Sigmoid colon (tissue), 7 donors: ENCODE results near the gene NFIC. TPM values are rescaled to one million over a fixed set of nuclear protein-coding genes. Genes with fewer than 3 reads are reported as not detected.

Experiments
- DNase-seq: peaks from one replicate; pipeline ENCODE4 v3.0.0-alpha.2; 2019
- H3K27ac ChIP-seq, 4 donors: fragments of 200-600 bp; sonication (generic); one replicate each; pipeline ENCODE4 v1.5.1; 2016 to 2019; ENCODE audit warnings: mild to moderate bottlenecking in 1 of 4
- H3K27me3 ChIP-seq, 3 donors: fragments of 200-600 bp; sonication (generic); one replicate each; pipeline ENCODE4 v1.5.1; 2019; ENCODE audit warnings: mild to moderate bottlenecking in 1 of 3
- H3K36me3 ChIP-seq, 4 donors: fragments of 200-600 bp; sonication (generic); one replicate each; pipeline ENCODE4 v1.5.1; 2016 to 2019
- H3K4me1 ChIP-seq, 4 donors: fragments of 200-600 bp; sonication (generic); one replicate each; pipeline ENCODE4 v1.5.1; 2017 to 2019
- H3K4me3 ChIP-seq, 4 donors: fragments of 200-600 bp; sonication (generic); one replicate each; pipeline ENCODE4 v1.5.1; 2017 to 2019; ENCODE audit warnings: mild to moderate bottlenecking in 2 of 4, moderate library complexity in 1 of 4
- H3K9me3 ChIP-seq, 4 donors: fragments of 200-600 bp in 3 of 4; sonication (generic) in 3 of 4; one replicate each; pipeline versions ENCODE4 v1.5.1 to v1.6.1; 2013 to 2019
- EP300 ChIP-seq, 4 donors: sonication (generic); formaldehyde crosslinking; IDR thresholded peaks; one replicate each; pipeline ENCODE4 v1.6.1; 2017; ENCODE audit warnings: antibody characterized with exemption in 4 of 4
- POLR2A ChIP-seq, 2 donors: fragments of 450-650 bp; IDR thresholded peaks; one replicate each; pipeline ENCODE4 v1.6.1; 2016; ENCODE audit warnings: antibody characterized with exemption in 2 of 2, mild to moderate bottlenecking in 2 of 2, moderate library complexity in 2 of 2
- POLR2AphosphoS5 ChIP-seq, 4 donors: sonication (generic); formaldehyde crosslinking; IDR thresholded peaks; one replicate each; pipeline ENCODE4 v1.6.1; 2017; ENCODE audit warnings: antibody characterized with exemption in 4 of 4
- WGBS, 2 donors: extraction: QIAGEN DNeasy Blood & Tissue Kit; methylation state at CpG; one replicate each; pipeline ENCODE4 v1.1.7; 2013; 5-methylcytosine and 5-hydroxymethylcytosine counted together
- intact Hi-C: fragments of 100-400 bp; cut with DNase I; formaldehyde crosslinking; loops from one replicate; pipeline ENCODE4 v1.15.1; 2023
- polyA plus RNA-seq, 3 donors: library from polyadenylated mRNA; stranded (reverse); fragments of 200-250 nt; gene quantifications; one replicate each; pipeline ENCODE4 v1.2.3, GENCODE V29; 2013
- total RNA-seq, 4 donors: library from RNA; depleted of rRNA; stranded (reverse); fragments of >200 nt; gene quantifications; one replicate each; pipeline ENCODE4 v1.1.0, GENCODE V29; 2016
- TF ChIP-seq, protein P1 (sequence below), 4 experiments: fragments of 450-650 bp in 3 of 4; fragments of 200-600 bp in 1 of 4; IDR thresholded peaks; one replicate each; pipeline ENCODE4 v1.5.1; 2016 to 2019; ENCODE audit warnings: antibody characterized with exemption in 4 of 4, mild to moderate bottlenecking in 3 of 4, moderate library complexity in 2 of 4
- donor health status: healthy with polysubstance abuse.
- donor health status: Bipolar disorder and iron deficiency.
- donor health status: healthy.

NFIC gene
- total RNA-seq (100 to 1,000 TPM in 1 of 4 donors, 10 to 100 TPM in 3; 63.2 to 114 (median 74.2) TPM), polyA plus RNA-seq (10 to 100 TPM in 2 of 3 donors, 1 to 10 TPM in 1; 9.0 to 45.7 (median 10.2) TPM)

DNA sequence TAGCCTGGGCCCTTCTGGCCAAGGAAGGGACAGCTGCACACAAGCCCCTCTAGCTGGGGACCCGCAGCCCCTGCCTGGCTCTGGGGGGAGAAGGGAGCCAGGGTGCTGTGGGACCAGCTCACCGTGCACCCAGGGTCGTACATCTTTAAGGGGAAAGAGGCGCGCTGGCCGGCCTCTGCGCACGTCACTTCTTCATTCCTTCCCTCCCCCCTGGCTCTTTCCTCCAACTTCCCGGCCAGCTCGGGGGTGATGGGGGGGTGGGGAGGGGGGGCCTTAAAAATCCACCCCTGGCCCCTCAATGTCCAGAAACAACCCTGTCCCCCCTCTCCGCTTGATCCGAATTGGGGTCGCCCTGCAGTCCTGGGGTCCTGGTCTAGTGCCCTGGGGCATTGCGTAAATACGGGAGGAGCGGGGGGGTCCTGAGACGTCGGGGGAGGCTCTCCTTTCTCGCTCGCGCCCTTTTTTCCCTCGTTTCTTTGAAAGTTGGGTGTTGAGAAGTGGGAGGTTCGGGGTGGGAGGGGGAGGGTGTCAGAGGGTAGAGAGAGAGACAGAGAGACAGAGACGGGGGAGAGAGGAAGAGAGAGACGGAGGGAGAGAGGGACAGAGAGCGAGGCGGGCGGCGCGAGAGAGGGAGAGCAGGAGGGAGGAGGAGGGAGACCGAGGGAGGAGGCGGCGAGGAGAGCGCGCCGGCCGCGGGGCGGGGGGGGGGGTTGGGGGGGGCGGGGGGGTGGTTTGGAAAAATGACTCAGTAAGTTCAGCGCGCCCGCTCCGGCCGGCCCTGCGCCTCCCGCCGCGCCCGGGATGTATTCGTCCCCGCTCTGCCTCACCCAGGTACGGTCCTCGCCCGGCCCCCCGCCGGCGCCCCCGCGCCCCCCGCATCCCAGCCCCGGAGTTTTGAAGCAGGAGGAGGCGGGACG is at the start of gene NFIC:
Gene NFIC, plus strand, starts transcription at position 748 of the 917 bp plus-strand sequence. Its CDS starts 54 bp downstream, at position 802.
- intact Hi-C loops = loop anchor here (2.0 to 5.0 kb wide), 2 partner anchors 63 to 86 kb away; no protein-coding TSS in a partner anchor

DNA sequence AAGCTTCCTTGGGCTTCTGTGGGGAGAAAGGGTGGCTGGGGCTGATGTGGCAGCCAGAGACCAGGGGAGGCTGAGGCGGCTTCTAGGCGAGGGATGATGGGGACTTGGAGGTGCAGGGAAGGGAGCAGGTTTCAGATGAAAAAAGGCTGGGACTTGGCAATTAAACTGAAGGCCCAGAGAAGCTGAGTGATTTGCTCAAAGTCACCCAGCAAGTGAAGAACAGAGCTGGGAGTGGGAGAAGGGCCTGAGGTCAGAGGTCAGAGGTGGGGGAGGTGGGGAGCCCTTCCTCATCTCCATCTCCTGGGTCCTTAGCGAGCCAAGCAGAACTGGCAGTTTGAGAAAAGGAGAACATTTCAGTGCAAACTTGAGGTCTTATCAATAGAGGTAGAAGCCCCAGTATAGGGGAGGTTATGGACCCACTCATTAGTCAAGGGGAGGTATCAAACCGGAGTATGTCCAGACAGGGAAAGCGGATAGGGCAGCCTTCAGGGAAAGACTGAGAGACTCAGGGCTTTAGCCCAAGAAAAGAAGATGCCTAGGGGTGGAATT is 49.6 kb upstream of the NFIC start:
- TF ChIP-seq POLR2AphosphoS5 (IDR thresholded peaks at IDR 0.05) (no peak), EP300 (IDR thresholded peaks at IDR 0.05) (no peak), POLR2A (IDR thresholded peaks at IDR 0.05) (no peak)
- TF ChIP-seq, protein P1, sequence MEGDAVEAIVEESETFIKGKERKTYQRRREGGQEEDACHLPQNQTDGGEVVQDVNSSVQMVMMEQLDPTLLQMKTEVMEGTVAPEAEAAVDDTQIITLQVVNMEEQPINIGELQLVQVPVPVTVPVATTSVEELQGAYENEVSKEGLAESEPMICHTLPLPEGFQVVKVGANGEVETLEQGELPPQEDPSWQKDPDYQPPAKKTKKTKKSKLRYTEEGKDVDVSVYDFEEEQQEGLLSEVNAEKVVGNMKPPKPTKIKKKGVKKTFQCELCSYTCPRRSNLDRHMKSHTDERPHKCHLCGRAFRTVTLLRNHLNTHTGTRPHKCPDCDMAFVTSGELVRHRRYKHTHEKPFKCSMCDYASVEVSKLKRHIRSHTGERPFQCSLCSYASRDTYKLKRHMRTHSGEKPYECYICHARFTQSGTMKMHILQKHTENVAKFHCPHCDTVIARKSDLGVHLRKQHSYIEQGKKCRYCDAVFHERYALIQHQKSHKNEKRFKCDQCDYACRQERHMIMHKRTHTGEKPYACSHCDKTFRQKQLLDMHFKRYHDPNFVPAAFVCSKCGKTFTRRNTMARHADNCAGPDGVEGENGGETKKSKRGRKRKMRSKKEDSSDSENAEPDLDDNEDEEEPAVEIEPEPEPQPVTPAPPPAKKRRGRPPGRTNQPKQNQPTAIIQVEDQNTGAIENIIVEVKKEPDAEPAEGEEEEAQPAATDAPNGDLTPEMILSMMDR (IDR thresholded peaks at IDR 0.05) = no peak
- Histone ChIP-seq H3K27me3 (peaks cover 10 to 90% (median 58%) of the 10 kb centered on the region in 3 donors), H3K4me3 (no peak overlapping the region), H3K36me3 (no peaks in the 10 kb centered on the region), H3K27ac (no peak overlapping the region), H3K4me1 (no peaks in the 10 kb centered on the region), H3K9me3 (no peaks in the 10 kb centered on the region)
- WGBS, 2 donors = 77 to 86% methylated on average over 5 of the region's 5 CpGs
- intact Hi-C loops = no loop called here
- no peak for DNase-seq

More for the DNA sequence above, at the start of gene NFIC:
- no peaks in the 10 kb centered on the region for H3K27me3 ChIP-seq
- H3K4me3 ChIP-seq = peak within 1 kb of the TSS; percentile 97 to 100 (median 99)
- peak within 1 kb of the TSS; percentile 98 to 100 (median 100) for H3K27ac ChIP-seq
- DNase-seq = peak; percentile 94
- no peaks in the 10 kb centered on the region for H3K36me3 ChIP-seq
- WGBS, 2 donors = 0 to 1% methylated on average over 54 to 55 of the region's 64 CpGs
- peaks cover 0 to 71% (median 63%) of the 10 kb centered on the region in 4 donors for H3K4me1 ChIP-seq
- peak in 1 of 2 donors; percentile 12 for TF ChIP-seq POLR2A (IDR thresholded peaks at IDR 0.05)
- TF ChIP-seq POLR2AphosphoS5 (IDR thresholded peaks at IDR 0.05) = peak; percentile 35 to 89 (median 72)
- TF ChIP-seq, protein P1 (IDR thresholded peaks at IDR 0.05) = no peak
- peak in 3 of 4 donors; percentile 24 to 75 (median 42) for TF ChIP-seq EP300 (IDR thresholded peaks at IDR 0.05)
- H3K9me3 ChIP-seq = no peaks in the 10 kb centered on the region

DNA sequence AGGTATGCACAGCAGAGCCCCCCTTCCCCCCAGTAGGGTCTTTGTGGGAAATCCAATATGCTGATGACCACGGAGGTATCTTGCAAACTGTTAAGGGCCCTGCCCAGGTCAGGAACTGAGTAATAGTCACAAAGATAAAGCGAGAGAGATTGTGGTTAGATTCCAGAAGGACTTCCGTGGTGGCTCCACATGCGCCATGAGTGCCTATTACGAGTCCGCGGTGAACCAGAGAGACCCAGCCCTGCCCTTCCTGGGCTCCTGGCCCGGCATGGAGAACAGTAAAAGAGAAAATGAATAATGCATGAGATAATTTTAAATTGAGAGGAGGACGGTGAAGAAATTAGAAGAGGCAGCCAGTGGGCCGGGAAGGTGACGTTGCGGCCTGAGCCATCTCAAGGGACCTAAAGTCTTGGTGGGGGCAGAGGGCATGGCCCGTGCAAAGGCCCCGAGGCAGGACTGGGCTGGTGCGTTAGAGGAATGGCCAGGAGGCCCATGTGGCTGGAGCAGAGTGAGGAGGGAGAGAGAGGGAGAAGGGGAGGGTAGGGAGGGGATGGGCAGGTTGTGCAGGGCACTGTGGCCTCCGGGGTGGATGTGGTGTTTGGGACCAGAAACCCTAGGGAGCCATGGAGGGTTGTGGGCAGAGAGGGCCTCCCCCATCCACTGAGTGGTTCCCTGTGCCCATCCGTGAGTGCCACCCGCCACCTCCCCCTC is 46.6 kb upstream of the NFIC start:
- TF ChIP-seq, protein P1 (IDR thresholded peaks at IDR 0.05) = no peak
- TF ChIP-seq POLR2A (IDR thresholded peaks at IDR 0.05) (no peak), EP300 (IDR thresholded peaks at IDR 0.05) (no peak), POLR2AphosphoS5 (IDR thresholded peaks at IDR 0.05) (no peak)
- Histone ChIP-seq H3K36me3 (no peaks in the 10 kb centered on the region), H3K4me3 (no peak overlapping the region), H3K27me3 (peaks cover 2 to 59% (median 28%) of the 10 kb centered on the region in 3 donors), H3K9me3 (no peaks in the 10 kb centered on the region), H3K27ac (no peak overlapping the region), H3K4me1 (no peaks in the 10 kb centered on the region)
- 40 to 64% methylated on average over 18 of the region's 18 CpGs for WGBS, 2 donors
- DNase-seq = no peak
- intact Hi-C loops = loop anchor here (10.0 kb wide), 1 partner anchor 295 kb away; no protein-coding TSS in a partner anchor

DNA sequence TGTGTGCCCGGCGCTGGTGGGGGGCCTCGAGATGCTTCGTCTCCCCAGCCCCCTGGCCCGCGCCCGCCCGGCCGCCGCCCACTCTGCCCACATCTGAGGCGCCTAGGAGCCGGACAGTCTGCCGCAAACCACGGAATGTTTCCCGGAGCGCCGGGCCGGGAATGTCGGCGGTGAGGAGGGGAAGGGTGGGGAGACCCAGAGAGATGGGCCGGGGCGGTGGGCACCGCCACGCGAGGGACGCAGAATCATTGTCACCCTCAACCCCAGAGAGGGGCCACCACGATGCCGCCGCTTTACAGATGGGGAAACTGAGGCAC is 46.1 kb upstream of the NFIC start:
- 62 to 64% methylated on average over 29 of the region's 29 CpGs for WGBS, 2 donors
- intact Hi-C loops = loop anchor here (10.0 kb wide), 1 partner anchor 294 kb away; no protein-coding TSS in a partner anchor
- TF ChIP-seq, protein P1 (IDR thresholded peaks at IDR 0.05) = no peak
- no peak for TF ChIP-seq POLR2AphosphoS5 (IDR thresholded peaks at IDR 0.05)

More for the DNA sequence above, 46.1 kb upstream of the NFIC start:
- H3K27ac ChIP-seq = no peak overlapping the region
- H3K4me1 ChIP-seq = no peaks in the 10 kb centered on the region
- DNase-seq = peak; percentile 53
- no peaks in the 10 kb centered on the region for H3K9me3 ChIP-seq
- no peak overlapping the region for H3K4me3 ChIP-seq
- H3K36me3 ChIP-seq = no peaks in the 10 kb centered on the region
- peaks cover 0 to 54% (median 23%) of the 10 kb centered on the region in 3 donors for H3K27me3 ChIP-seq
